HG02870 (cell line): ENCODE data around the gene SUGCT.
"Not testable (repeated sequence)": the region's sequence is repeated elsewhere in the genome, so short reads cannot be mapped to it uniquely, and the experiment has no call there.

Source experiments
- ATAC-seq: cut with Tn5 transposase; IDR thresholded peaks from one replicate; pipeline ENCODE4 v1.9.1; 2021; ENCODE audit warnings: mild to moderate bottlenecking, moderate library complexity; ENCODE audit not compliant: unreplicated experiment

The SUGCT gene

GRCh38 chr7:40602351-40602750 is 467.5 kb downstream of the SUGCT start:
- not testable (repeated sequence) for ATAC-seq

- peak; percentile 81 for ATAC-seq
Measured at GRCh38 chr7:40604601-40605438, 470.0 kb downstream of the SUGCT start.

GRCh38 chr7:40608321-40609075 is 473.7 kb downstream of the SUGCT start:
- ATAC-seq: no peak

- ATAC-seq: no peak
Measured at GRCh38 chr7:40610461-40610860, 475.7 kb downstream of the SUGCT start.

GRCh38 chr7:40611095-40611871 is 476.5 kb downstream of the SUGCT start:
- ATAC-seq: no peak

- ATAC-seq: no peak
Measured at GRCh38 chr7:40612298-40612697, 477.5 kb downstream of the SUGCT start.

- ATAC-seq: no peak
Measured at GRCh38 chr7:40619647-40620046, 484.8 kb downstream of the SUGCT start.

- no peak for ATAC-seq
Measured at GRCh38 chr7:40621592-40621998, 486.8 kb downstream of the SUGCT start.

GRCh38 chr7:40622941-40623501 is 488.2 kb downstream of the SUGCT start:
- no peak for ATAC-seq

GRCh38 chr7:40623863-40624262 is 489.1 kb downstream of the SUGCT start:
- no peak for ATAC-seq

GRCh38 chr7:40627361-40627760 is 492.6 kb downstream of the SUGCT start:
- ATAC-seq: not testable (repeated sequence)

GRCh38 chr7:40629891-40630290 is 495.1 kb downstream of the SUGCT start:
- no peak for ATAC-seq

GRCh38 chr7:40634118-40634517 is 499.3 kb downstream of the SUGCT start:
- ATAC-seq: no peak

GRCh38 chr7:40638545-40639320 is 503.9 kb downstream of the SUGCT start:
- ATAC-seq: no peak

- ATAC-seq: no peak
Measured at GRCh38 chr7:40640566-40640965, 505.8 kb downstream of the SUGCT start.

- ATAC-seq: no peak
Measured at GRCh38 chr7:40641701-40642100, 506.9 kb downstream of the SUGCT start.

GRCh38 chr7:40643664-40644063 is 508.9 kb downstream of the SUGCT start:
- ATAC-seq: no peak

GRCh38 chr7:40644454-40645188 is 509.8 kb downstream of the SUGCT start:
- ATAC-seq: no peak

- no peak for ATAC-seq
Measured at GRCh38 chr7:40645197-40645596, 510.4 kb downstream of the SUGCT start.

GRCh38 chr7:40646717-40647116 is 511.9 kb downstream of the SUGCT start:
- ATAC-seq: no peak
